ENCODE results near the gene MRGPRG.

MRGPRG gene

GRCh38 chr11:3225826-3226750 lies 7.5 kb upstream of the MRGPRG start:
- DNase-seq = no peak

GRCh38 chr11:3225159-3225758 lies 6.6 kb upstream of the MRGPRG start:
- DNase-seq = no peak

GRCh38 chr11:3224401-3225057 lies 5.9 kb upstream of the MRGPRG start:
- no peak for DNase-seq

DNA sequence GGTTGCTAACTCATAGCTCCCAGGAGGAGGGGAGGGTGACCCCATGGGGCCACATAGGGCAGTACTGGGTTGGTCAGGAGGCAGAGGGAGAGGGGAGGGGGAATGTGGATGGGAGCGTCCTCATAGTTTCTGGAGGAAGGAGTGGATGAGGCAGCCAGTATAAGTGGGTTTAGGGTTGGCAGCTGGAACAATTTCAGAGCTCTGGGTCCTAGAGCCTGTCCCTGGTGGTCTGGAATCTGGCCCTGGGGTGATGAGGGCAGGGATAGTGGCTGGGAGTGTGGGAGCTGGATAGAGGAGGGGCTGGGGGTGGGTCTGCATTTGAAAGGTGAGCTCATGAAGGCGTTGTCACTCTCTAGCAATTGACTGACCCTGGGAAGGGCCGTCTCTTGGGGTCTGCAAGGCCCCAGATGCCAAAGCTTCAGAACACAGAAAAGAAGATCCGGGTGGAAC lies 5.3 kb upstream of the MRGPRG start:
- DNase-seq = no peak

DNA sequence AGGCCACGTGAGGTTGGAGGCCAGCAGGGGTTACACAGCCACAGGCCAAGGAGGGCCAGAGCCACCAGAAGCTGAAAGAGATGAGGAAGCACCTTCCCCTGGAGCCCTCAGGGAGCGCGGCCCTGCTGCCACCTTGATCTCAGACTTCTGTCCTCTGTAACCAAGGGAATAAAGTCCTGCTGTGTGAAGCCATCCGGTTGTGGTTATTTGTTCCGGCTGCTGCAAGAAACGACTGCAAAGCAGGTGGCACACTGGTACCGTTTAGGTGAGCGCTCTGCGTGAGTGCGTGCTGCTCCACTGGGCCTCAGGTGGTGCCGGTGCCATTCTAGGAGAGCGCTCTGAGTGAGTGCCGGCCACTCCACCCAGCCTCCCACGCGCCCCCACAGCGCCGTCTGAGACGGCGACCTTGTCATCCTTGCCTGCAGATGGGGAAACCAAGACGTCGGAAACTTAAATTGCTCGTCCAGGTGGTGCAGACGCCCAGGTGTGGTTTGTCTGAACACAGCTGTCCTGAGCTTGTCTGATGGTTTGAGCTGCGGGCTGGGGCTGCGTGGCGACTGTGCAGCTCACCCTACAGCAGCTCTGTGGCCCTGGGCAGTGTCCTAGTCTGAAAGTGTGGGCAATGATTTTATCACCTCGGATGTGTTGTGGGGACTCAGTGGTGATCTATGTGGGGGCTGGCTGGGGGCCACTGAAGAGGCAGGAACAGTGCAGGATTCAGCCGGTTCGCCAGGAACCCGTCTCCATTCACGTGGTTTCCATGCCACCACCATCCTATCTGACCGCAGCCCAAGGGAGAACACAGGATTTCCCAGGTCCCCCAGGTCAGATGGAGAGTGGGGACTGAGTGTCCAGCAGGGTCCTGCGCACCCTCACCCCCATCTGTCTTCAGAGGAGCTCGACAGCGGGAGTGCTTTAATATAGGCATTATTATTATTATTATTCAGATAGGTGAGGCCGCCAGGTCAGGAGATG lies 4.6 kb upstream of the MRGPRG start:
- DNase-seq = no peak

DNA sequence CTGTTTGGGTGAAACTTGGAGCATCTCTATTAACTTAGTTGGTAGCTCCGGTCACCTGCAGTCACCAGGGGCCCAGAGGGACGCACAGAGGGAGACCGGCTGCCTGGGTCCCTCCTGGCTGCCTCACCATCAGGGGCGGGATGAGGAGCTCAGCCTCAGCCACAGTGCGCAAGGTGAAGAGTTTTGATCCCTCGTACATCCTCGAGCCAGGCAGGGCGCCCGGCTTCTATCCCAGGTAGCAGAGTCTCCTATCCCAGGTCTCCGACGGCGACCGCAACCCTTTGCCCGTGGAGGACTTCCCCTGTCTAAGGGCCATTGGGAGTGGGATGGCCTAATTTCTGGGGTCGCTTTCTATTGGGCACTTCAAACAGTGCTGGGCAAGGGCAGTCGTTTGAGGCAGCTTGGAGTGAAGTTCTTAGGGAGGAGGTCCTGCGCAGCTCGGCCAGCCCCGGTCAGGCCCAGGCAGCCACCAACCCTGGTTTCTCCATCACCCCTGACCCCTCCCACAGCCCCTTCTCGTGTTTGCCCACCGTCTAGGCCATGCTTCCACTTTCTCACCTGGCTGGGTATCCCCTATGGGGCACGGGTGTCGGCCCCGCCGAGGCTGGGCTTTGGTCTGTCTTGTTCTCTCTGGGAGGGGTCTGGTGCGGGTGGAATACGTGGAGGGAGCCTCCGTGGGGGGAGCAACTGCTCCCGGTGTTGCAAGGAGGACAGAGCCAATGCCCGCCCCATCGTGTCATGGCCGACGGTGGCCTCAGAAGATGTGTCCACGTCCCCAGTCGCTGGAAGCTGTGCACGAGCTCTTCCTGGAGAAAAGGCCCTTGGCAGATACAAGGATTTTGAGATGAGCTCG lies 3.6 kb upstream of the MRGPRG start:
- no peak for DNase-seq

- DNase-seq = no peak
Observed at GRCh38 chr11:3221408-3222002, 2.9 kb upstream of the MRGPRG start.

DNA sequence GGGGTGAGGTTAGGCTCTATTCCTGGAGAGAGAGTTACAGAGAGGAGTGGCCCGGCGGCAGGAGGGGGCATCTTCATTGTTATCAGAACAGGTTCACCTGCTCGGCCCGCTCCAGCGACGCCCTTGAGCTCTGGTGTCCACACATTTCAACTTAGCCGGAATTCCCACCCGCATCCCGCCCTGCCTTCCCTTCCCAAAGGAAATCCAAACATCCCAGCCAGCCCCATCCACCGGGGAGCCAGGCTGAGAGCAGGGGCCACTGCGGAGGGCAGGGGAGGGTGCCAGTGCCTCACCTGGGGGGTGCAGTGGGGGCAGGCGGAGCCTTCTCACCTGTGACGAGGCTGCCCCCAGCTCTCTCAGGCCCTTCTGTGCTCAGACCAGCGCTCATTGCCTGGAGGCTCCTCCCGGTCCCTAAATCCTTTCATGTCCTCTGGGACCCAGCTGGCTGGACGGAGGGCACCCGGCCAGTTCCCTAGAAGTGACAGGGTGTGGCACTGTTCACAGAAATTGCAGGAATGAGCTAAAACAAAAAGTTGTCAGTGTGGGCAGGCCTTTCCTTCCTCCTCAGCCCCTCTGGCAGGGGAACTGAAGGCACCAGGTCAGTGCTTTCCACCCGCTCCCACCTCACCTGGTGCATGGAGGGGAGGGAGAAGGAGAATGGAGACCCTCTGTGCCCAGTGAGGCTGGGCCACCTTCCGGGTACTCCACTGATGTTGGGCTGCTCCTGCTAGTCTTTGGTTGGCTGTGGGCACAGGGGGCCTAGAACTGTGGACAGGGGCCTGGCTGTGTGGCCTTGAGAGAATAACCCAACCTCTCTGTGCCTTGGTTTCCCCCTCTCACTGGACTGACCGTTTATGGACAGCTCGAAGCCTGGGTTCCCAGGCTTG lies 2.2 kb upstream of the MRGPRG start:
- DNase-seq = no peak

GRCh38 chr11:3220101-3220500 lies 1.5 kb upstream of the MRGPRG start:
- no peak for DNase-seq

GRCh38 chr11:3219281-3219892 lies 774 bp upstream of the MRGPRG start:
- DNase-seq = no peak

- DNase-seq = no peak
Observed at GRCh38 chr11:3217818-3218482, 663 bp downstream of the MRGPRG start.

DNA sequence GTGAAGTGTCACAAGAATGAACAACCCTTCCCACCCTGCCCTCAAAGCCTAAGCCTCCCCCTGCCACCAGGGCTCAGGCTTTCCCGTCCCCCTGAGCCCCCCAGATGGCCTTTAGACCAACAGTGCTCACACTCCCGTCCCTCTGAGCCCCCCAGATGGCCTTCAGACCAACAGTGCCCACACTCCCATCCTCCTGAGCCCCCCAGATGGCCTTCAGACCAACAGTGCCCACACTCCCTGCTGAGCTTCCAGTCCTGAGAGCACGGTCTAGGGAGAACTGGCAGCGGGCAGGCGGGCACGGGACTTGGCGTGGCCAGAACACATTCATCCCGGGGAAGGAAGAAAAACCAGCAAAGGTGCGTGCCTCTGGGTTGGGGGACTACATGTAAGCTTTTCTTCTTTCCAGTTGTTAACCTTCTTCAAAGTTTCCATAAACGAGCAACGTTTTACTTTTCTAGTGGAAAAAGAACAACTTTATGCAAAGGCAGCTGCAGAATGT lies 2.5 kb downstream of the MRGPRG start:
- DNase-seq = no peak

DNA sequence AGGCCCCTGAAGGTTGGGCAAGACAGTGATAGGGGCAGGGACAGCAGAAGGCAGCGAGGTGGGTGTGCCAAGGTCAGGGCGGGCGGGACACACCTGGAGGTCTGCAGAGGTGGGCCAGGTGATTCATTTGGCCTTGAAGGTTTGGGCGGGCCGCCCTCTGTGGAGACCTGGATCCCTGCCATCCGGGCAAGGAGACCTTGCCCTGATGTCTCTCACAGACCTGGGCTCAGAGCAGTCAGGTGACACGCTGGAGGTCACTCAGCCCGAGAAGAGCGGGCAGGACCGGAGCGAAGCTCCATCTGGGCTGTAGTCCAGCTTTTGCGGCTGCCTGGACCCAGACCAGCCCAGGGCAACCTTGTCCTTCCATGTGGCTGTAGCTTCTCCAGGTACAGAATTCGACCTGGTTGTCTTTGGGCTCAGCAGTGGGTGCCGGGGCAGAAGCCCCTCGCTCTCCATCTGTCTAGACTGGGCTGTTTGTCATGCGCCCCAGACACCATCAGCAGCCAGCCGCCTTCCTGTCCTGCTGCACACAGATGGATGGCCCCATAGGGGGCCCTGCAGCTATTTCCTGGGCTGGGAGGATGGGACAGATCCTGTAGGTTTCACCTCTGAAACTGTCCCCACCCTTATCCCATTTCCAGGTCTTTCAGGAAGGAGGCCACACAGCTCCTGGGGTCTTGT lies 3.1 kb downstream of the MRGPRG start:
- no peak for DNase-seq

GRCh38 chr11:3214420-3214699 lies 4.3 kb downstream of the MRGPRG start:
- no peak for DNase-seq

DNA sequence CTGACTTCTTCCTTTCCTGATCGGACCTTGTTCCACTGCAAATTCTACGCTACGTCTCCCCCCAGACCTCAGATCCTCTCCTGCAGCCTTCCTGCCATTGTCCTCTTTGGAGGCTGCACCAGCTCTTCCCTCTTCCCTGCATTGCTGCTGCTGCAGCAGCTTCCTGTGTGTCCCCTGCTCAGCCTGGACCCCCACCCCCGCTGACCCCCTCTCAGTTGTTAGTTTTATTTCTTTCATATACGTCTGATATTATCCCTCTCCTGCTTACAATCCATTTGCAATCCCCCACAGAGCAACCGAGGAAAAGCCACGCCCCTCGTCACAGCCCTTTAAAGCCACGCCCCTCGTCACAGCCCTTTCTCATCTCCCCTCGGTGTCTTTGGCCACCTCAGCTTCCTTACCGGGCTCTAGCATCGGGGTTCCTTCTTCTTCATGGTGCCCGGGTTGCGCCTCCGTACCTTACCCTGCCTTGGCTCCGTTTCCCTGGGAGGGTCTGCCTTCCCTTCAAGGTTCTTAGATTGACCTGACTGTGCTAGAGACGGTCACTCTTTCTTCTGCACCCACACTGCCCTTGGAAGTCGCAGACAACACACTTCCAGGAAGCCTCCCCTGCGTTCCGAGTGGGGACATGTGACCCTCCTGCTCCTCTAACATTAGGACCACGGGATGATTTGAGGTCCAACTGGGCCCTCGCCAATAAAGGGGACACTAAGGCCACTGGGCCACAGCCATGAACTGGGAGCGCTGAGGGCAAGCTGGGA lies 4.8 kb downstream of the MRGPRG start:
- no peak for DNase-seq

- no peak for DNase-seq
Observed at GRCh38 chr11:3208272-3208671, 10.3 kb downstream of the MRGPRG start.

GRCh38 chr11:3207526-3208189 lies 11.0 kb downstream of the MRGPRG start:
- DNase-seq = no peak

Data from cortex of kidney (tissue), 1 donor.